GM19193 (cell line): ENCODE data around the gene INTS6.
A peak's percentile ranks its signal among the peaks of the same experiment; 100 is the strongest.

Source experiments
- POLR2A ChIP-seq: IDR thresholded peaks from 4 replicates; pipeline ENCODE4 v1.6.1; 2011; ENCODE audit not compliant: insufficient read depth, insufficient read length; ENCODE audit errors: extremely low read depth

INTS6 gene

GRCh38 chr13:51452361-51453206 is at the start of gene INTS6:
TSS of gene INTS6 (minus strand) at chr13:51453036. CDS start at chr13:51452525, 511 bp downstream.
- TF ChIP-seq POLR2A, result peak; percentile 100

- TF ChIP-seq POLR2A, result no peak
Measured at GRCh38 chr13:51502153-51502651, 49.4 kb upstream of the INTS6 start.

GRCh38 chr13:51501592-51502152 is 48.8 kb upstream of the INTS6 start:
- no peak for TF ChIP-seq POLR2A

- no peak for TF ChIP-seq POLR2A
Measured at GRCh38 chr13:51501096-51501495, 48.3 kb upstream of the INTS6 start.

- TF ChIP-seq POLR2A, result no peak
Measured at GRCh38 chr13:51500687-51501086, 47.9 kb upstream of the INTS6 start.

GRCh38 chr13:51499841-51500240 is 47.0 kb upstream of the INTS6 start:
- no peak for TF ChIP-seq POLR2A

GRCh38 chr13:51495316-51495715 is 42.5 kb upstream of the INTS6 start:
- no peak for TF ChIP-seq POLR2A

GRCh38 chr13:51494156-51494555 is 41.3 kb upstream of the INTS6 start:
- no peak for TF ChIP-seq POLR2A

GRCh38 chr13:51488212-51488611 is 35.4 kb upstream of the INTS6 start:
- TF ChIP-seq POLR2A, result no peak

- TF ChIP-seq POLR2A, result no peak
Measured at GRCh38 chr13:51481656-51482055, 28.8 kb upstream of the INTS6 start.

GRCh38 chr13:51479199-51479523 is 26.3 kb upstream of the INTS6 start:
- no peak for TF ChIP-seq POLR2A

GRCh38 chr13:51478418-51479198 is 25.8 kb upstream of the INTS6 start:
- TF ChIP-seq POLR2A, result no peak

- TF ChIP-seq POLR2A, result no peak
Measured at GRCh38 chr13:51477653-51478324, 25.0 kb upstream of the INTS6 start.

- no peak for TF ChIP-seq POLR2A
Measured at GRCh38 chr13:51477149-51477548, 24.3 kb upstream of the INTS6 start.

GRCh38 chr13:51475727-51476501 is 23.1 kb upstream of the INTS6 start:
- no peak for TF ChIP-seq POLR2A

GRCh38 chr13:51469790-51470189 is 17.0 kb upstream of the INTS6 start:
- TF ChIP-seq POLR2A, result no peak
